OCI-LY7 (cell line): ENCODE results near the gene MYO1F.

Experiments used
- EZH2phosphoT487 ChIP-seq: fragments of 200-600 bp; sonication (generic); IDR thresholded peaks from 2 replicates; pipeline ENCODE4 v1.6.1; 2018; ENCODE audit warnings: low read depth, borderline replicate concordance, mild to moderate bottlenecking, mixed run types, antibody characterized with exemption, low read length, moderate library complexity, mixed read lengths
- TF ChIP-seq, protein P1 (sequence below): fragments of 200-600 bp; sonication (generic); conservative IDR thresholded peaks from 2 replicates; pipeline ENCODE4 v1.5.1; 2014; ENCODE audit warnings: mild to moderate bottlenecking, antibody characterized with exemption, low read length, moderate library complexity, mixed read lengths

DNA sequence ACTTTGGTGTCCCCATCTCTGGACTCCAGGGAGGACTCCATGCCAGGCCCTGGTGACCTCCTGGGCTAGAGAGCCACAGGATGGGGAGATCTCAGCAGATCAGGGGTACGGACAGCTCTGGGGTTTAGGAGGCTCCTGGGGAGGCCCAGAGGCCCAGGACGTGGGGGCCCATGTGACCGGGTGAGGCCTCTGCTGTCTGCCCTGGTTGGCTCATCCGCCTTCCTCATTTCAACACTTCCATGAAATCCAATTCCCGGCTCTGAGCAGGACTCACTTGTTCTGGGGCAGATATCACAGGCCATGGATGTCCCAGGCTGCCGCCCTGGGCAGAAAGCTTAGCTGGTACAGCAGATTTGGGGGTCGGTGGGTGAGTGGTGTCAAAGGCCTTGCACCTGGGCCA is 73.7 kb downstream of the MYO1F start:
- TF ChIP-seq, protein P1, sequence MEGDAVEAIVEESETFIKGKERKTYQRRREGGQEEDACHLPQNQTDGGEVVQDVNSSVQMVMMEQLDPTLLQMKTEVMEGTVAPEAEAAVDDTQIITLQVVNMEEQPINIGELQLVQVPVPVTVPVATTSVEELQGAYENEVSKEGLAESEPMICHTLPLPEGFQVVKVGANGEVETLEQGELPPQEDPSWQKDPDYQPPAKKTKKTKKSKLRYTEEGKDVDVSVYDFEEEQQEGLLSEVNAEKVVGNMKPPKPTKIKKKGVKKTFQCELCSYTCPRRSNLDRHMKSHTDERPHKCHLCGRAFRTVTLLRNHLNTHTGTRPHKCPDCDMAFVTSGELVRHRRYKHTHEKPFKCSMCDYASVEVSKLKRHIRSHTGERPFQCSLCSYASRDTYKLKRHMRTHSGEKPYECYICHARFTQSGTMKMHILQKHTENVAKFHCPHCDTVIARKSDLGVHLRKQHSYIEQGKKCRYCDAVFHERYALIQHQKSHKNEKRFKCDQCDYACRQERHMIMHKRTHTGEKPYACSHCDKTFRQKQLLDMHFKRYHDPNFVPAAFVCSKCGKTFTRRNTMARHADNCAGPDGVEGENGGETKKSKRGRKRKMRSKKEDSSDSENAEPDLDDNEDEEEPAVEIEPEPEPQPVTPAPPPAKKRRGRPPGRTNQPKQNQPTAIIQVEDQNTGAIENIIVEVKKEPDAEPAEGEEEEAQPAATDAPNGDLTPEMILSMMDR, result no peak
- TF ChIP-seq EZH2phosphoT487, result no peak
